Activated CD4-positive, alpha-beta T cell treated with anti-CD3 and anti-CD28 coated beads for 48 hours (primary cell): ENCODE data around the gene ELOVL4.
A peak's percentile ranks its signal among the peaks of the same experiment; 100 is the strongest.

Experiments
- DNase-seq: peaks from one replicate; pipeline ENCODE4 v3.0.0-alpha.2; 2020

Gene ELOVL4

DNA sequence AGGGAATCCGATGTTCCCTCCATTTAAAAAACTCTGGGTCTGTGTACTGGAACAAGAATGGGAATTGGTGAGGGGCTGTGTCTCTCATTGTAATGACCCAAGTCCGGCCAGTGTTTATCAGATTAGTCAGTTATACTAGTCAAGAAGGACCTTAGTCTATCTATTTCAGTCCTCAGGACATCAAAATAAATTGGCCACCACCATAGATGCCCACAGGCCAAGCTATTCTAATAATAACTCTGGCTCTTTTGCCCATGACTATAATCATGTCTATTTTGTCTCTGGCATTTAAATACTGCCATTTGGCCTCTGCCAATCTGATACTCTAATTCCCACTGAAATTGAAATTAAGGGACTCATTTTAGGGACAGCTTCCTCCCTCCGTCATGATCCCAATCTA is 37.8 kb downstream of the ELOVL4 start:
- DNase-seq: no peak

DNA sequence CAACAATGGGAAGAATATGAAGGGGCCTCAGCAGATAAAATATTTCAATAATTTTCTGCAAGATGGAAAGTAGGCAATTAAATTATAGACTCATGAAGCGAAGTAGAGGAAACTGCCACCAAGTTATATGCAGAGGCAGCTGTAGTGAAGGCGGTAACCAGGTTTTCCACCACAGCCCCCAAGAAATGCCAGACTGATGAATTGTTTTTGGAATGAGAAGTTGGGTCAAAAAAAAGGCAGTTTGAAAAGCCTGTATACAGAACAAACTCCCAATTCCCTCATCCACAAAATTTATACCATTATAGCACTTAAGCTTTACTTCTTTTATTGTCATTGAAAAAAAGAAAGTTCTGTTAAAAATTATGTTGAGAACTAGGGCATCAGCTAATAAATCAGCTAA is 45.3 kb downstream of the ELOVL4 start:
- DNase-seq: no peak

DNA sequence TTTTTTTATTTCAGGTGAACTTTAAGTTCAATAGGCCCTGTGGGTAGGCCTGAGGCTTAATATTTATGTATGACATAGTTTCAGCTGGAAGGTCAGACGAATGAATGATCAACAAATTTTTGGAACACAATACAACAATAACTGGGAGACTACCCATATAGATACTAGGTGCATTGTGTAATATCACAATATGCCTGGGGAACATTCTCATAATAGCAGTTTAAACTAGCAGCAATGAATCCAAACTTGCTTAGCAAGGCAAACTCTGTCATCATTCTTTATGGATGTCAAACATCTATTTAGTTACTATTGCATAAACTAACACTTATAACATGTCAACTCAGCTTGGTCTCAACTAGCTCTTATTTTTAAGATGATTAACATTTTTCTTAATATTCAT is 49.3 kb downstream of the ELOVL4 start:
- no peak for DNase-seq

DNA sequence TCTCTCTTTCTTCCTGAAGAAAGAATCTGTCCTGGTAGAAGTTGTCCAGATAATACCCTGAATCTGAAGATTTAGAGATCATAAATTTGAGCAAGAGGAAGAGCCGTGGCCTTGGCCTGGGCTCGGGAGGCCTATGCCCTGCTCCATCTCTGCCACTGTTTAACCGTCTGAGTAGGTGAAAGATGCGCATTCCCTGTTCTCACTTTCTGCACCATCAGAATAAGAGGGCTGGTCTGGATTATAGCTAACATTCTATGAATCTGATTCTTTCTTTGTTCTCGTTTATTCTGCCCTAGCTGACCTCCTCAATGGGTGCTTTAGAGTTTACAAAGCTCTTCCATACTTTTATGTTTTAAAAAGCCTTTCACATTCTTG is 51.3 kb downstream of the ELOVL4 start:
- DNase-seq: no peak

DNA sequence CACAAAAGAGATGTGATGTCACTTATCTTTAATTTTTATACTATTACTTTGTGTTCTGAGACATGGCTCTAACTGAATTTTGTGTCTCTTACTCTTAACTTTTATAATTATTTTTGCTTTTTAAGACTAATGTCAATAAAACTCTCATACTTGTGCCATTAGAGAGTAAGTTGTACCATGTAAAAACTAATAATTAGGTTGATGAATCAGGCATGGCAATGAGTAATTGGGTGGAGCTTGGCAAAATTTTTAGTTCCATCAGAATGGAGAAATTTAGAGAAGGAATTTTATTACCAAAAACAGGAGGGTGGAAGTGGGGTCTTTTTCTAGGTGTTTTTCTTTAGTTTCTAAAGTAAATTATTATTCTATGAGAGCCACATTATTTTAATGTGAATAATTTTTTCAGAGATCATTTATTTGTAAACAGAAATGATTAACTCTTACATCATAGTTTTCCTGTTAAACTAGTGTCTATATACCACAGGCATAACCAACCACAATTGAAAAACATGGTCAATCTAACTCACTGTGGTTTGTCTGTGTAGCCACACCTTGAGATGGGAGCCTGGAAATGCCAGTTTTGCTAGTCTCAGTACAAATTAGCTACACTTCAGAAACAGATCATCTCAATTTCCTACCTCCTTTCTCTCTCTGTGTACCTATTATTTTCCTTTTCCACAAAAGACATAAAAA is 51.8 kb downstream of the ELOVL4 start:
- DNase-seq: no peak

DNA sequence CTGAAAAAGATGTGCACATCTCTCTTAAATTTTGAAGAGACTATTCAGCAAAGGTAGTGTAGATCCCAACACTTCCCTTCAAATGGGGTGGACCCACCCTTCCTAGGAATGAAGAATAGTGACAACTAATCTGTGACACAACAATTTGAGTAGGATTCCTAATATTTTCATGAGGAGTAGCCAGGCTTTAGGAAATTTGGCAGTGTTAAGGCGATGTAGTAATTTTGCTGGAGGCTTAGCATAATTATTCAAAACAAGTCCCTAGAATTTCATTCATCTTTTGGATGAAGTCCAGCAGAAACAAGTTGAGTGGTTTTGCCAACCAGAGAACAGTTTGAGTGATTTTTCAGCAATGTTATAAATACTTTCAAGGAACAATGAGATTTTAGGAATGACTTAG is 52.4 kb downstream of the ELOVL4 start:
- no peak for DNase-seq

DNA sequence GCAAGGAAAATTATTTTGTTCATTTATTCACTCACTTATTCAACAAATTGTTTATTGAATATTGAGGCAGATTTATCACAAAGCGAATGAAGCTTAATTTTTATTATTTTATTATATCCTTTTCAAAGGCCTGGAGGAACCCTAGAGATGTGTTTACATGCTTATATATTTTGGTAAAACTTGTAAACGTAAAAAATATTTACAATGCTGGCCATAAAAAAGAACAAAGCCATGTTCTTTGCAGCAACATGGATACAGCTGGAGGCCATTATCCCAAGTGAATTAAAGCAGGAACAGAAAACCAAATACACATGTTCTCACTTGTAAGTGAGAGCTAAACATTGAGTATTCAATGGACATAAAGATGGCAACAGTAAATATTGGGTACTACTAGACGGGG is 58.8 kb downstream of the ELOVL4 start:
- DNase-seq: no peak

DNA sequence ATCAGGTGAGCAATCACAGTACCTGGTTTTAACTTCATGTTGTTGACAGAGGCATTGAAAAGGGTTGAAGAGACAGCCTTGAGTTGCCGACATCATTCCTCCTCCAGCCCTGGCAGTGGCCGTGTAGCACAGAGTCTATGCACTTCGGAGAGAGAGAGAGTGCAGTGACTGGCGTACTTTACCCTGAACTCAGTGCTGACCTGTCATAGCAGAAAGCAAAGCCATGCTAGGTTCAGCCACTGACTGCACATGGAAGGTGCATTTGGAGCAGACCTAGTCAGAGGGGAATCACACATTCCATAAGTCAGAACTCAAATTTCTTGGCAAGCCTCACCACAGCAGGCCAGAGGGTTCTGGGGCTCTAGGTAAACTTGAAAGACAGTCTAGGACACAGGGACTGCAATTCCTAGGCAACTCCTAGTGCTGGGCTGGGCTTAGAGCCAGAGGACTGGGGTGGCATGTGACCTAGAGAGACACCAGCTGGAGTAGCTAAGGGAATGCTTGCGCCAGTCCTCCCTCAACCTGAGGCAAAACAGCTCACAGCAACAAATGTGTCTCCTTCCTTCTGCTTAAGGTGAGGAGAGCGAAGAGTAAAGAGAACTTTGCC is 69.1 kb downstream of the ELOVL4 start:
- no peak for DNase-seq

DNA sequence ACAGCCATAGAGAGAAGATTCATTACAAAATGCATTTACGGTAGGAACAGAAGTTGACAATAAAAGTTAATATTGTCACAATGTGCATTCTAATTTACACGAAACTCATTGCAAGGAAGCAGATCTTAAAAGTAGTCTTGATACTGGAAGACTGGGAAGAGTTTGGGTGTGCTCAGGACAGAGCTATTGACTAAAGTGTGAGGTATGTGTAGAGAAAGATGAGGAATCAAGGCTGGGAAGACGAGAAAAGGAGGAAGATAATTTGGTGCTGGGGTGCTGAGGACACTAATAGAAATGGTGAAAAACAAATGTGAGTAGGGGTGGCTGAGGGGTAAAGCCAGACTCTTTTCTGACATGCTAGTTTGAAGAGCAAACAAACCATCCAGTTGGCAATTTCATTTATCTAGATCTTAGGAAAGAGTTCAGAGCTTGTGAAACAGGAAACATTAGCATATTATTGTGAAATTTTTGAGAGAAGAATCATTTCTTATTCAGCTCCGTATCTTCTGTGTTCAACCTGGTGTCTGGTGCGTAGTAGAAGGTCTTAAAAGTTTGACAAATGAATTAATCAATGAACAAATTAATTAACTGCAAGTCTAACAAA is 72.7 kb downstream of the ELOVL4 start:
- DNase-seq: no peak

DNA sequence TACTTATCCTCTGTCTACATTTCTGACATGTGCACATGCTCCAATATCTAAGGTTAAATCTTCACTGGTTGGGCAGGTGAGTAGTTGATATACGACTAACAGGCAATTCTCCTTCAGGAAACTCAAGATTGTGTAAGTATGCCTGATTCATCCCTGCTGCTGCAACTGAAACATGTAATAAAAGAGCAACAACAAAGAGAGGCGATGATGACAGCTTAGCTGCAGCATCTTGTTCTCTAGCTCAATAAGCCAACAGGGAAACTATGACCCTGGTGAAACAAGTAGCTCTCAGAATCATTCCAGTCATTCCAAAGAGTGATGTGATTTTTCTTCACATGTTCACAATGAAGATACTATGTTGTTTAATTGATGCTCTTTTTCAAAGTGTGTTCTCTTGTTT is 74.4 kb downstream of the ELOVL4 start:
- DNase-seq: no peak

DNA sequence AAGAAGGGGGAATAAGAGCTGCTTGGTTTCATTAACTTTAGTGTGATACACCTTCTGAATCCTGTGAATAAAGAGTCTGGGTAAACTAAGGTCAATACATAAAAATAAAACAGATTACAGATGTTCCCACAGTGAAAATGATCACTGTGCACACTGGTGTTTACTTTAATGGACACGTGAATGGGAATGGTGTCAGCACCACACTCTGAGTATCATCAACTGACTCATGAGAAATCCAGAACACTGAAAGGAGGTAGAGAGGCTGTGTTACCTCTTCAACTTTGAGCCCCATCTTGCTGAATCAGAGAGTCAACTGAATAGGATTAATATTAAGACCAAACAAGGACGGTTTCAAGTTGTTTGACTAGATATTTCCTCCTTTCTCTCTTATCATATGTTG is 75.0 kb downstream of the ELOVL4 start:
- no peak for DNase-seq

DNA sequence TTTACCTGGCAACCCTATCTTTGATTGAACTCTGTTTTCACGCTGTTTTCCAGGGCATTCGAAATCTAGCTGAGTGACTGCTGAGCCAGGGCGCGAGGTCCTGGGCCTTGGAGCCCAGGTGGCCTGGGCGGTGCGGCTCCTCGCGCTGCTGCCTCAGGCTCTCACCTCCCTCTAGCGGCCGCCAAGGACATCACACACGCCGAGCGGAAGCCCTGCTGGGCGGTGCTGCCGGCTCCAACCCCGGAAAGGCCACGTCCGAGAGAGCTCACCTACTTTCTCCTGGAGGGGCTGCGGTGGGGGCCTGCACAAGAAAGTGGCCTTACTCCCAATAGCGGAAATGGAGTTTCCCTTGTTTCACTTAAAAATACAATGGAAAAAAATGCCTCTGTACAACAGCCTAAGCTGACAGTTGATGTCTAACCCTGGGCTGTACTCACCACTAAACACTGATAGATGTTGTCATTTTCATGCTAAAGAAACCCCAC is 77.7 kb downstream of the ELOVL4 start:
- DNase-seq: peak; percentile 86

DNA sequence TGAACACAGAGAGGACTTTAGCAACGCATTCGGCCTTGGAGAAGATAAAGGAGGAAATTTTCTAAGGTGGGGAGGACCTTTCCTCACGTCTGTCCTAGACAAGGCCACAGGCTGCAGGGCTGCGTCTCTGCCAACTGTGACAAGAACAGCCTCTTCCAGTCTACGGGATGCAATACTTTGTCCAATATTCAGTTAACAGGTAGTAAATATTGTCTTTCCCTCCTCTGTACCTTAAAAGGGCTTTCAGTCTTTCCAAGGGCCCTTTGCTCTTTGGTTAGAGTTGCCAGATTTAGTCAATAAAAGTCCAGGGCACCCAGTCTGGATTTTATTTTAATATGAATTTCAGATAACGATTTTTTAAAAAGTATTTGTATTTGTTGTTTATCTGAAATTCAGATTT is 78.2 kb downstream of the ELOVL4 start:
- no peak for DNase-seq

DNA sequence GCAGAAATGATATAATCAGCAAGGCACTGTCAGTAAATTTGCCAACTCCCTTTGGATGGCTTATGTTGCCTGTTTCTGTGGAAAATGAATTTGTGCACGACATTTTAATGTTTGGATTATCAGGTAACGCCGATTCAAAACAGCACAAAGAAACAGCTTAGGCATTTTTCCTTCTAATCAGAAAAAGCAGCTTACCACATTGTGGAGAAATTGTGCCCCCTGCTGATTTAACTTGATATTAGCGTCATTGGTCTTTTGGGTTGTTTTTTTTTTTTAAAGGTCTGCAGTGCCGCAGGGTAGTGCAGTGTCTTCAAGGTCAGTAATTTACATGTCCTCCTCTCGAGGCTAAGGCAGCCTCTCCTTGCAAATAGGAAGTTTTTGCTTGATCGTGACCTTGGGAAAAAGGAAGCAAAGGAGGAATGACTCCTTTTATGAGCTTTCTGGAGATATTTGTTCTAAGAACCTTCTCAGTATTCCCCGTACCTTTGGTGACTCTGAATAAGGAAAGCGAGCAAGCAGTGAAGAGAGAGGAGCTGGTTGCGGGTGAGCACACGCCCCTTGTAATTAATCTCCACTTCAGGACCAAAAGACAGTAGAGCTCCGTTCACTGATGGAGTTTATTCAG is 79.1 kb downstream of the ELOVL4 start:
- DNase-seq: peak; percentile 28
